Gastroesophageal sphincter (tissue), 3 donors: Measurements from ENCODE around the gene CEP72.

Source experiments
- EP300 ChIP-seq: sonication (generic); formaldehyde crosslinking; IDR thresholded peaks from one replicate; pipeline ENCODE4 v1.6.1; 2017; ENCODE audit warnings: antibody characterized with exemption, mild to moderate bottlenecking
- TF ChIP-seq, protein P1 (sequence below), 4 experiments: fragments of 200-600 bp in 2 of 4; fragments of 450-650 bp in 2 of 4; sonication (generic) in 1 of 4; IDR thresholded peaks; one replicate each; pipeline ENCODE4 v1.5.1; 2017 to 2019; ENCODE audit warnings: antibody characterized with exemption in 4 of 4, mild to moderate bottlenecking in 2 of 4, moderate library complexity in 2 of 4

DNA sequence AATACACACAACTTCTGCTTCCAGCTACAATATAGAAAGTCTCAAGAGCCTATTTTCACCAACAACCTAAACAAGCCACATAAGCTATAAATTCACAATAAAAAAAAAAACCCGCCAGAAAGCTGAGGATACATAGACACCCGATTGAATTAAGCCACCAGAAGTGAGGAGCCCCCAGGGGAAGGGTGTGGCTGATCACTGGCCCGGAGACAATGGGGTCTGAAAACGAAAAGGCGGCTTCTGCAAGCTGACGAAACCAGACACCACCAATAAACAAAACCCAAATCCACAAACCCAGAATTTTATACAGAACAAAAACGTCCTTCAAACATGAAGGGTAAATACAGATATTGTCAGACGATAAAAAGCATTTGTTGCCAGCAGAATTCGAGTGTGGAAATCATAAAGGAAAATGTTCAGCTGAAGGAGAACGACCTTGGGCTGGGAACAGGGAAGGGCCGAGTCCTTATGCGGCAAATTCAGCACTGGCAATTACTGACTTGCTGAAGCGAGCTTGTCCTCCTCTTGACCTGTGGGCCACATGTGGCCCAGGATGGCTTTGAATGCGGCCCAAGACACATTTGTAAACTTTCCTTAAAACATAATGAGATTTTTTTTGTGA lies 39.6 kb upstream of the CEP72 start:
- TF ChIP-seq, protein P1, sequence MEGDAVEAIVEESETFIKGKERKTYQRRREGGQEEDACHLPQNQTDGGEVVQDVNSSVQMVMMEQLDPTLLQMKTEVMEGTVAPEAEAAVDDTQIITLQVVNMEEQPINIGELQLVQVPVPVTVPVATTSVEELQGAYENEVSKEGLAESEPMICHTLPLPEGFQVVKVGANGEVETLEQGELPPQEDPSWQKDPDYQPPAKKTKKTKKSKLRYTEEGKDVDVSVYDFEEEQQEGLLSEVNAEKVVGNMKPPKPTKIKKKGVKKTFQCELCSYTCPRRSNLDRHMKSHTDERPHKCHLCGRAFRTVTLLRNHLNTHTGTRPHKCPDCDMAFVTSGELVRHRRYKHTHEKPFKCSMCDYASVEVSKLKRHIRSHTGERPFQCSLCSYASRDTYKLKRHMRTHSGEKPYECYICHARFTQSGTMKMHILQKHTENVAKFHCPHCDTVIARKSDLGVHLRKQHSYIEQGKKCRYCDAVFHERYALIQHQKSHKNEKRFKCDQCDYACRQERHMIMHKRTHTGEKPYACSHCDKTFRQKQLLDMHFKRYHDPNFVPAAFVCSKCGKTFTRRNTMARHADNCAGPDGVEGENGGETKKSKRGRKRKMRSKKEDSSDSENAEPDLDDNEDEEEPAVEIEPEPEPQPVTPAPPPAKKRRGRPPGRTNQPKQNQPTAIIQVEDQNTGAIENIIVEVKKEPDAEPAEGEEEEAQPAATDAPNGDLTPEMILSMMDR (IDR thresholded peaks at IDR 0.05), result no peak
- TF ChIP-seq EP300, result no peak
